IMR-90 (cell line): Measurements from ENCODE around the gene PRSS3. TPM values are rescaled to one million over a fixed set of nuclear protein-coding genes. Genes with fewer than 3 reads are reported as not detected.
A peak's percentile ranks its signal among the peaks of the same experiment; 100 is the strongest.

Source experiments
- ATAC-seq: fragments of 200-7000 bp; cut with Tn5 transposase; 2 replicates; pipeline ENCODE4 v1.9.1; 2020; ENCODE audit warnings: low read depth, mild to moderate bottlenecking, moderate library complexity
- BruUV-seq: library from RNA; stranded (reverse); fragments of 400-500 nt; replicated peaks from 2 replicates; lab custom pipeline; 2021; lab: Mats Ljungman, UMichigan
- CTCF ChIA-PET: fragments of 300-600 bp; formaldehyde crosslinking; extraction: SDS; loops from one replicate; lab custom pipeline; 2021; ENCODE audit warnings: antibody characterized with exemption; lab: Yijun Ruan, JAX
- POLR2A ChIA-PET: fragments of 300-600 bp; sonication (Branson Sonifier 250); formaldehyde crosslinking; loops from one replicate; lab custom pipeline; 2022; ENCODE audit warnings: antibody characterized with exemption; ENCODE audit not compliant: unreplicated experiment; lab: Charles Lee
- DNase-seq: peaks from one replicate; pipeline ENCODE4 v3.0.0; 2013
- H2AFZ ChIP-seq: replicated peaks from 2 replicates; pipeline ENCODE3; 2013; ENCODE audit warnings: low read length, mild to moderate bottlenecking; ENCODE audit not compliant: poor library complexity
- H2AK5ac ChIP-seq: 2 replicates; pipeline ENCODE4 v1.6.1; 2013; ENCODE audit warnings: low read depth, low read length, inconsistent platforms
- H2AK9ac ChIP-seq: replicated peaks from 2 replicates; pipeline ENCODE3; 2013; ENCODE audit warnings: mild to moderate bottlenecking, low read depth, low read length, moderate library complexity; ENCODE audit not compliant: poor library complexity
- H2BK120ac ChIP-seq: 2 replicates; pipeline ENCODE4 v1.6.1; 2013; ENCODE audit warnings: low read depth, low read length, inconsistent platforms
- H2BK15ac ChIP-seq: 3 replicates; pipeline ENCODE4 v1.6.1; 2013; ENCODE audit warnings: low read depth, low read length, inconsistent platforms
- H2BK20ac ChIP-seq: 2 replicates; pipeline ENCODE4 v1.6.1; 2013; ENCODE audit warnings: low read depth, mild to moderate bottlenecking, inconsistent platforms, low read length, moderate library complexity
- H2BK5ac ChIP-seq: 2 replicates; pipeline ENCODE4 v1.6.1; 2013; ENCODE audit warnings: mild to moderate bottlenecking, low read depth, low read length, inconsistent platforms; ENCODE audit not compliant: poor library complexity, severe bottlenecking
- H3K14ac ChIP-seq: replicated peaks from 2 replicates; pipeline ENCODE4 v1.6.1; 2013; ENCODE audit warnings: low read depth, low read length, inconsistent platforms
- H3K18ac ChIP-seq: 2 replicates; pipeline ENCODE4 v1.6.1; 2013; ENCODE audit warnings: low read depth, low read length, control low read depth
- H3K23ac ChIP-seq: 2 replicates; pipeline ENCODE4 v1.6.1; 2013; ENCODE audit warnings: low read depth, low read length, inconsistent platforms
- H3K27ac ChIP-seq: 2 replicates; pipeline ENCODE4 v1.5.1; 2013; ENCODE audit warnings: mild to moderate bottlenecking, control low read depth, low read length; ENCODE audit not compliant: insufficient read depth
- H3K27me3 ChIP-seq: 2 replicates; pipeline ENCODE4 v1.6.1; 2013; ENCODE audit warnings: low read length; ENCODE audit not compliant: control insufficient read depth, insufficient read depth
- H3K36me3 ChIP-seq: 2 replicates; pipeline ENCODE4 v1.6.1; 2013; ENCODE audit warnings: low read length, mixed read lengths; ENCODE audit not compliant: control insufficient read depth, insufficient read depth
- H3K4ac ChIP-seq: 2 replicates; pipeline ENCODE4 v1.6.1; 2013; ENCODE audit warnings: low read depth, low read length, inconsistent platforms
- H3K4me1 ChIP-seq: 2 replicates; pipeline ENCODE4 v1.6.1; 2013; ENCODE audit warnings: low read length, mixed read lengths; ENCODE audit not compliant: control insufficient read depth, insufficient read depth
- H3K4me2 ChIP-seq: 2 replicates; pipeline ENCODE4 v1.6.1; 2013; ENCODE audit warnings: low read depth, mild to moderate bottlenecking, control low read depth, low read length, moderate library complexity
- H3K4me3 ChIP-seq: 2 replicates; pipeline ENCODE4 v1.5.1; 2013; ENCODE audit warnings: low read depth, mild to moderate bottlenecking, control low read depth, low read length, moderate library complexity; ENCODE audit not compliant: insufficient read depth
- H3K56ac ChIP-seq: 2 replicates; pipeline ENCODE4 v1.6.1; 2013; ENCODE audit warnings: low read length, inconsistent platforms; ENCODE audit not compliant: insufficient read depth; ENCODE audit errors: extremely low read depth
- H3K79me1 ChIP-seq, 2 experiments: 2 replicates each; pipeline ENCODE4 v1.6.1; 2013; ENCODE audit warnings: low read length in 2 of 2, inconsistent platforms in 1 of 2, low read depth in 1 of 2
- H3K9ac ChIP-seq: 2 replicates; pipeline ENCODE4 v1.6.1; 2013; ENCODE audit warnings: low read depth, low read length, control low read depth
- H3K9me1 ChIP-seq: 2 replicates; pipeline ENCODE4 v1.6.1; 2013; ENCODE audit warnings: low read length, inconsistent platforms; ENCODE audit not compliant: insufficient read depth
- H3K9me3 ChIP-seq: 2 replicates; pipeline ENCODE4 v1.6.1; 2013; ENCODE audit warnings: low read length; ENCODE audit not compliant: control insufficient read depth, insufficient read depth
- H4K20me1 ChIP-seq: 2 replicates; pipeline ENCODE4 v1.6.1; 2013; ENCODE audit warnings: low read length, inconsistent platforms; ENCODE audit not compliant: insufficient read depth
- H4K5ac ChIP-seq: 2 replicates; pipeline ENCODE4 v1.6.1; 2013; ENCODE audit warnings: mild to moderate bottlenecking, low read depth, low read length, control low read depth
- H4K8ac ChIP-seq, 2 experiments: 2 replicates each; pipeline ENCODE4 v1.6.1; 2013; ENCODE audit warnings: low read depth in 2 of 2, low read length in 2 of 2, control low read depth in 1 of 2, inconsistent platforms in 1 of 2
- H4K91ac ChIP-seq: 2 replicates; pipeline ENCODE4 v1.6.1; 2013; ENCODE audit warnings: low read depth, low read length, inconsistent platforms; ENCODE audit not compliant: insufficient read depth
- BHLHE40 ChIP-seq: fragments of 150-350 bp; IDR thresholded peaks from 2 replicates; pipeline ENCODE4 v1.6.1; 2016; ENCODE audit warnings: mild to moderate bottlenecking, low read depth, low read length
- CEBPB ChIP-seq: IDR thresholded peaks from 2 replicates; pipeline ENCODE4 v1.6.1; 2012; ENCODE audit warnings: low read depth, low read length, improper control_type of control experiment
- CHD1 ChIP-seq: IDR thresholded peaks from 2 replicates; pipeline ENCODE4 v1.6.1; 2012; ENCODE audit warnings: low read depth, low read length, improper control_type of control experiment
- FOS ChIP-seq: fragments of 150-350 bp; IDR thresholded peaks from 2 replicates; pipeline ENCODE4 v1.6.1; 2016; ENCODE audit warnings: low read depth, low read length
- MAFK ChIP-seq: IDR thresholded peaks from 2 replicates; pipeline ENCODE4 v1.6.1; 2012; ENCODE audit warnings: low read depth, low read length, improper control_type of control experiment
- MAZ ChIP-seq: IDR thresholded peaks from 2 replicates; pipeline ENCODE4 v1.6.1; 2012; ENCODE audit warnings: low read depth, mild to moderate bottlenecking, low read length, improper control_type of control experiment, moderate library complexity, borderline replicate concordance
- MXI1 ChIP-seq: IDR thresholded peaks from 2 replicates; pipeline ENCODE4 v1.6.1; 2012; ENCODE audit warnings: low read depth, mild to moderate bottlenecking, low read length, moderate library complexity, borderline replicate concordance
- POLR2A ChIP-seq: IDR thresholded peaks from 2 replicates; pipeline ENCODE4 v1.6.1; 2012; ENCODE audit warnings: mild to moderate bottlenecking, low read depth, low read length
- RAD21 ChIP-seq: IDR thresholded peaks from 2 replicates; pipeline ENCODE4 v1.6.1; 2012; ENCODE audit warnings: low read length, improper control_type of control experiment
- RCOR1 ChIP-seq: IDR thresholded peaks from 2 replicates; pipeline ENCODE4 v1.6.1; 2012; ENCODE audit warnings: mild to moderate bottlenecking, low read length, improper control_type of control experiment; ENCODE audit not compliant: insufficient replicate concordance
- SMC3 ChIP-seq: fragments of 150-350 bp; IDR thresholded peaks from 2 replicates; pipeline ENCODE4 v1.6.1; 2016; ENCODE audit warnings: low read depth, mild to moderate bottlenecking, antibody characterized with exemption, low read length, moderate library complexity
- USF2 ChIP-seq: fragments of 150-350 bp; IDR thresholded peaks from 2 replicates; pipeline ENCODE4 v1.6.1; 2017; ENCODE audit warnings: mild to moderate bottlenecking, antibody characterized with exemption, low read length, low read depth
- WGBS, 2 experiments: methylation state at CpG; one replicate each; pipeline versions ENCODE4 v1.1.5 to v1.1.7; 2013; ENCODE audit warnings: missing lambda C conversion rate in 2 of 2; ENCODE audit not compliant: insufficient read length in 1 of 2; ENCODE audit errors: extremely low coverage in 2 of 2; 5-methylcytosine and 5-hydroxymethylcytosine counted together
- dilution Hi-C: fragments of 300-500 bp; cut with HindIII; formaldehyde crosslinking; loops from one replicate; pipeline ENCODE4 v1.14.3; 2018; ENCODE audit warnings: low sequenced_read_pairs; ENCODE audit not compliant: unreplicated experiment
- in situ Hi-C: fragments of 300-500 bp; cut with MboI; formaldehyde crosslinking; loops from 3 replicates; pipeline ENCODE4 v1.14.3; 2019; ENCODE audit warnings: low sequenced_read_pairs, inconsistent platforms, mixed read lengths
- intact Hi-C: fragments of 100-400 bp; cut with micrococcal nuclease; formaldehyde crosslinking; loops from 2 replicates; pipeline ENCODE4 v1.10.0; 2022
- polyA plus RNA-seq, 3 experiments: library from polyadenylated mRNA; depleted of rRNA; stranded (reverse); fragments of >200 nt; gene quantifications; 2 replicates each; pipeline ENCODE4 v1.2.3, GENCODE V29; 2012; ENCODE audit warnings: low replicate concordance in 1 of 3
- total RNA-seq: library from RNA; depleted of rRNA; stranded (reverse); fragments of >200 nt; gene quantifications from 2 replicates; pipeline ENCODE4 v1.2.3, GENCODE V29; 2012
- TF ChIP-seq, protein P1 (sequence below): fragments of 150-350 bp; IDR thresholded peaks from 2 replicates; pipeline ENCODE4 v1.6.1; 2016; ENCODE audit warnings: low read depth, mild to moderate bottlenecking, low read length, moderate library complexity, borderline replicate concordance
- TF ChIP-seq, protein P2 (sequence below): conservative IDR thresholded peaks from 2 replicates; pipeline ENCODE4 v1.5.1; 2012; ENCODE audit warnings: mild to moderate bottlenecking, low read depth, low read length, improper control_type of control experiment

The PRSS3 gene
- total and polyA plus RNA-seq, 2 of the 4 experiments (the other 2 are of a cell fraction): 7.0 to 26.9 TPM

DNA sequence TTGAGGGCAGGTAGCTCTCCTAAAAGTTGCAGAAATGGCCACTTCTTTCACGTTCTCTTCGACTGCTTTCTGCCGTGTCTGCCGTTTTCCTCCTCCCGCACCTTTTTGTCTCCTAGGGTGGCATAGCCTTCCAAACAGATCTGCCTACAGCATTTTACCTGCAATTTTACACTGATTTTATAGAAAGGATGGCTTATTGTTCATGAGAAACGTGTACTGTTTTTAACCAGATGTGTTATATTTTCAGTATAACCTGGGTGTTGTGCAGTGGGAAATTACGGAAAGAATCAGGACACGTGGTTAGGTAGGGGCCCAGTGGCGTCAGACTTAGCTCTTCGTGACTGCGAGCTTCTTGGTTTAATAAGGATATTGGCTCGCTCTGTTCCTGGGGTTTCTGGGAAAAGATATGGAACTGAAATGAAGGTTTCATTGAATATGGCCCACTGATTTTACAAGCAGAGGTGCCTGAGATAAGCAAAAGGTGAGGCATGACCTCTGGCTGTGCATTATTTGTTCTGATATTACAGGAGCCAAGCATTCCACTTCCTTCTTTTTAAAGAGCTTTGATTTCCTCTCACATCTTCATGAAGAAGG lies 43.7 kb upstream of the PRSS3 start:
- Histone ChIP-seq H3K27ac (no peak overlapping the region), H2AK9ac (no peak overlapping the region), H2AFZ (peak overlapping the region; percentile 18), H2AK5ac (no peak overlapping the region), H2BK15ac (no peak overlapping the region), H2BK120ac (no peak overlapping the region), H3K18ac (no peak overlapping the region), H4K8ac (no peak overlapping the region), H3K27me3 (peaks cover 40% of the 10 kb centered on the region), H3K9me1 (no peaks in the 10 kb centered on the region), H3K4me3 (no peak overlapping the region), H3K4me2 (no peak overlapping the region), H3K56ac (no peak overlapping the region), H3K4me1 (no peaks in the 10 kb centered on the region; the same call in 1 of the 2 replicates), H3K36me3 (no peaks in the 10 kb centered on the region), H3K23ac (no peak overlapping the region), H3K9ac (no peak overlapping the region), H3K9me3 (peaks cover 3% of the 10 kb centered on the region; the same call in 1 of the 2 replicates), H2BK5ac (no peak overlapping the region), H3K4ac (no peak overlapping the region), H4K5ac (no peak overlapping the region), H4K20me1 (no peaks in the 10 kb centered on the region), H2BK20ac (no peak overlapping the region), H3K14ac (no peak overlapping the region), H4K91ac (no peak overlapping the region), H3K79me1 (no peaks in the 10 kb centered on the region)
- CTCF ChIA-PET: interaction anchor here (0.6 to 1.1 kb wide), 2 partner anchors 28 to 243 kb away, joined by 3 to 4 read pairs; no protein-coding TSS in a partner anchor
- POLR2A ChIA-PET: no interaction called here
- dilution Hi-C loops (no loop called here), intact Hi-C loops (no loop called here), in situ Hi-C loops (no loop called here)
- ATAC-seq (no peak), DNase-seq (no peak)
- BruUV-seq: no TSS peak
- 91% methylated on average over 5 of the region's 12 CpGs; no CpG with 5 or more reads in 1 of the 2 experiments for WGBS, 2 experiments
- no peak for TF ChIP-seq FOS
- TF ChIP-seq, protein P1, sequence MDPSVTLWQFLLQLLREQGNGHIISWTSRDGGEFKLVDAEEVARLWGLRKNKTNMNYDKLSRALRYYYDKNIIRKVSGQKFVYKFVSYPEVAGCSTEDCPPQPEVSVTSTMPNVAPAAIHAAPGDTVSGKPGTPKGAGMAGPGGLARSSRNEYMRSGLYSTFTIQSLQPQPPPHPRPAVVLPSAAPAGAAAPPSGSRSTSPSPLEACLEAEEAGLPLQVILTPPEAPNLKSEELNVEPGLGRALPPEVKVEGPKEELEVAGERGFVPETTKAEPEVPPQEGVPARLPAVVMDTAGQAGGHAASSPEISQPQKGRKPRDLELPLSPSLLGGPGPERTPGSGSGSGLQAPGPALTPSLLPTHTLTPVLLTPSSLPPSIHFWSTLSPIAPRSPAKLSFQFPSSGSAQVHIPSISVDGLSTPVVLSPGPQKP: no peak
- no peak for TF ChIP-seq RCOR1
- TF ChIP-seq POLR2A: no peak
- no peak for TF ChIP-seq MAZ
- TF ChIP-seq MAFK: no peak
- TF ChIP-seq, protein P2, sequence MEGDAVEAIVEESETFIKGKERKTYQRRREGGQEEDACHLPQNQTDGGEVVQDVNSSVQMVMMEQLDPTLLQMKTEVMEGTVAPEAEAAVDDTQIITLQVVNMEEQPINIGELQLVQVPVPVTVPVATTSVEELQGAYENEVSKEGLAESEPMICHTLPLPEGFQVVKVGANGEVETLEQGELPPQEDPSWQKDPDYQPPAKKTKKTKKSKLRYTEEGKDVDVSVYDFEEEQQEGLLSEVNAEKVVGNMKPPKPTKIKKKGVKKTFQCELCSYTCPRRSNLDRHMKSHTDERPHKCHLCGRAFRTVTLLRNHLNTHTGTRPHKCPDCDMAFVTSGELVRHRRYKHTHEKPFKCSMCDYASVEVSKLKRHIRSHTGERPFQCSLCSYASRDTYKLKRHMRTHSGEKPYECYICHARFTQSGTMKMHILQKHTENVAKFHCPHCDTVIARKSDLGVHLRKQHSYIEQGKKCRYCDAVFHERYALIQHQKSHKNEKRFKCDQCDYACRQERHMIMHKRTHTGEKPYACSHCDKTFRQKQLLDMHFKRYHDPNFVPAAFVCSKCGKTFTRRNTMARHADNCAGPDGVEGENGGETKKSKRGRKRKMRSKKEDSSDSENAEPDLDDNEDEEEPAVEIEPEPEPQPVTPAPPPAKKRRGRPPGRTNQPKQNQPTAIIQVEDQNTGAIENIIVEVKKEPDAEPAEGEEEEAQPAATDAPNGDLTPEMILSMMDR: no peak
- no peak for TF ChIP-seq CEBPB
- no peak for TF ChIP-seq MXI1
- TF ChIP-seq USF2: no peak
- TF ChIP-seq CHD1: no peak
- no peak for TF ChIP-seq SMC3
- no peak for TF ChIP-seq RAD21
- TF ChIP-seq BHLHE40: no peak
